HL-60 (cell line): ENCODE measurements around the gene DACT2.

Experiments
- DNase-seq, 2 experiments: peaks; one replicate each; pipeline ENCODE4 v3.0.0-alpha.2; 2010 to 2020; ENCODE audit warnings: low read depth in 1 of 2, low spot score in 1 of 2
- H3K27ac ChIP-seq: fragments of 250-450 bp; sonication (Bioruptor Pico); replicated peaks from 2 replicates; pipeline ENCODE4 v1.5.1; 2020; ENCODE audit warnings: mild to moderate bottlenecking, moderate library complexity
- H3K27me3 ChIP-seq: fragments of 250-450 bp; sonication (Bioruptor Pico); 2 replicates; pipeline ENCODE4 v1.5.1; 2021; ENCODE audit warnings: mild to moderate bottlenecking, moderate library complexity; ENCODE audit not compliant: insufficient read depth, poor library complexity, severe bottlenecking
- H3K4me3 ChIP-seq: replicated peaks from 2 replicates; pipeline ENCODE4 v1.5.1; 2011; ENCODE audit warnings: mild to moderate bottlenecking, control low read depth, low read length; ENCODE audit not compliant: insufficient read depth
- GABPA ChIP-seq: IDR thresholded peaks from 2 replicates; pipeline ENCODE4 v1.6.1; 2012; ENCODE audit warnings: low read depth
- POLR2AphosphoS5 ChIP-seq: IDR thresholded peaks from 2 replicates; pipeline ENCODE4 v1.6.1; 2012; ENCODE audit warnings: low read depth
- REST ChIP-seq: IDR thresholded peaks from 2 replicates; pipeline ENCODE4 v1.6.1; 2012; ENCODE audit warnings: low read depth; ENCODE audit not compliant: insufficient replicate concordance
- SPI1 ChIP-seq: IDR thresholded peaks from 2 replicates; pipeline ENCODE4 v1.6.1; 2012; ENCODE audit warnings: low read depth, mild to moderate bottlenecking, borderline replicate concordance
- TF ChIP-seq, protein P1 (sequence below): IDR thresholded peaks from one replicate; pipeline ENCODE4 v1.5.1; 2011; ENCODE audit warnings: low read length, control low read depth, inconsistent platforms; ENCODE audit not compliant: insufficient read depth

DACT2 gene

DNA sequence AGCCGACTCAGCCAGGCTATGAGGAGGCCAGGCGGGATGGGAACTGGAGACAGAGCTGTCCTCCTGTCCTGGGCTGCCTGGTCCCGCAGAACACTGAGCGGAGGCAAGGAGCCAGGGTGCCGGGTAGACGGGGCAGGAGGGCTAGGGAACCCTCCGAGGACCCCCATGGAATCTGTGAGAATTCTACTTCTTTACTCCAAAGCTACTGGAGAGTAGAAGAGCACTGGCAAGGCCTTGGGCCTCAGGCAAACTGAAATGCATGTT, 14.9 kb downstream of the DACT2 start:
- no peak for DNase-seq
- TF ChIP-seq, protein P1, sequence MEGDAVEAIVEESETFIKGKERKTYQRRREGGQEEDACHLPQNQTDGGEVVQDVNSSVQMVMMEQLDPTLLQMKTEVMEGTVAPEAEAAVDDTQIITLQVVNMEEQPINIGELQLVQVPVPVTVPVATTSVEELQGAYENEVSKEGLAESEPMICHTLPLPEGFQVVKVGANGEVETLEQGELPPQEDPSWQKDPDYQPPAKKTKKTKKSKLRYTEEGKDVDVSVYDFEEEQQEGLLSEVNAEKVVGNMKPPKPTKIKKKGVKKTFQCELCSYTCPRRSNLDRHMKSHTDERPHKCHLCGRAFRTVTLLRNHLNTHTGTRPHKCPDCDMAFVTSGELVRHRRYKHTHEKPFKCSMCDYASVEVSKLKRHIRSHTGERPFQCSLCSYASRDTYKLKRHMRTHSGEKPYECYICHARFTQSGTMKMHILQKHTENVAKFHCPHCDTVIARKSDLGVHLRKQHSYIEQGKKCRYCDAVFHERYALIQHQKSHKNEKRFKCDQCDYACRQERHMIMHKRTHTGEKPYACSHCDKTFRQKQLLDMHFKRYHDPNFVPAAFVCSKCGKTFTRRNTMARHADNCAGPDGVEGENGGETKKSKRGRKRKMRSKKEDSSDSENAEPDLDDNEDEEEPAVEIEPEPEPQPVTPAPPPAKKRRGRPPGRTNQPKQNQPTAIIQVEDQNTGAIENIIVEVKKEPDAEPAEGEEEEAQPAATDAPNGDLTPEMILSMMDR = no peak
- TF ChIP-seq SPI1 = no peak
- Histone ChIP-seq H3K27me3 (no peaks in the 10 kb centered on the region), H3K27ac (no peak overlapping the region), H3K4me3 (no peak overlapping the region)

- Histone ChIP-seq H3K27me3 (no peaks in the 10 kb centered on the region), H3K4me3 (no peak overlapping the region), H3K27ac (no peak overlapping the region)
- TF ChIP-seq POLR2AphosphoS5 = no peak
- TF ChIP-seq, protein P1 = no peak
- no peak for TF ChIP-seq SPI1
- TF ChIP-seq REST = no peak
- no peak for TF ChIP-seq GABPA
- no peak for DNase-seq
These were observed 15.4 kb downstream of the DACT2 start for GRCh38 chr6:168303982-168304751.

DNA sequence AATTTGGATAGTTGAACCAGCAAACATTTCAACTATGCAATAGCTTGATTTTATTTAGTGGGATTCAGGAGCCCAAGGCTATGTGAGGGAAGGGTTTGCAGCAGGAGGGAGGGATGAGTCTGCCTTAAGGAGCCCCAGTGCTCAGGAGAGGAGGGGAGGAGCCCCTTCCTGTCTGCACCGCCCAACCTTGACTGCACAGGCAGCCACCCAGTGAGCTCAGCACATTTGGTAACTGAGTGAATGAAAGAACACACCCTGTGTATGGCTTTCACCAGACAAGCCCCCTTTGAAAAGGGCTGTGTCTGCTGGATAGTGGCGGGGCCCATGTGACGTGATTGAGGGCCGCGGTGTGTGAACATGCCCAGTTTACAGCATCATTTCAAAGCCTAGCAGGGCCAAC, 17.0 kb downstream of the DACT2 start:
- TF ChIP-seq GABPA (no peak), SPI1 (no peak), REST (no peak), POLR2AphosphoS5 (no peak)
- TF ChIP-seq, protein P1 = no peak
- DNase-seq = no peak
- no peak overlapping the region for H3K27ac ChIP-seq
- H3K4me3 ChIP-seq = no peak overlapping the region
- H3K27me3 ChIP-seq = no peaks in the 10 kb centered on the region
